SK-N-SH treated with all-trans-retinoic acid at 6 μM for 48 hours (cell line): ENCODE results near the gene ITGA5.

Source experiments
- ARNTL ChIP-seq: fragments of 450-650 bp; formaldehyde crosslinking; IDR thresholded peaks from 2 replicates; pipeline ENCODE4 v1.5.0; 2020; ENCODE audit warnings: low read depth, mild to moderate bottlenecking, moderate library complexity, borderline replicate concordance
- ISL1 ChIP-seq: fragments of 250-450 bp; sonication (Bioruptor Pico); IDR thresholded peaks from 2 replicates; pipeline ENCODE4 v2.1.2; 2022; ENCODE audit warnings: mild to moderate bottlenecking, moderate library complexity
- RARB ChIP-seq: fragments of 250-450 bp; sonication (Bioruptor Pico); IDR thresholded peaks from 2 replicates; pipeline ENCODE4 v1.8.0; 2021; ENCODE audit warnings: mild to moderate bottlenecking, moderate library complexity
- TCF4 ChIP-seq: fragments of 250-450 bp; sonication (Bioruptor Pico); IDR thresholded peaks from 2 replicates; pipeline ENCODE4 v1.8.0; 2021; ENCODE audit warnings: mild to moderate bottlenecking, moderate library complexity, borderline replicate concordance
- ZFP3 ChIP-seq: fragments of 250-450 bp; sonication (Bioruptor Pico); IDR thresholded peaks from 2 replicates; pipeline ENCODE4 v1.5.0; 2020; ENCODE audit warnings: mild to moderate bottlenecking, moderate library complexity
- ZNF8 ChIP-seq: fragments of 450-650 bp; formaldehyde crosslinking; IDR thresholded peaks from 2 replicates; pipeline ENCODE4 v1.5.0; 2020; ENCODE audit warnings: mild to moderate bottlenecking, moderate library complexity
- TF ChIP-seq, protein P1 (sequence below): fragments of 250-450 bp; sonication (Bioruptor Pico); IDR thresholded peaks from 2 replicates; pipeline ENCODE4 v1.8.0; 2021; ENCODE audit warnings: low read depth, mild to moderate bottlenecking, moderate library complexity, borderline replicate concordance

DNA sequence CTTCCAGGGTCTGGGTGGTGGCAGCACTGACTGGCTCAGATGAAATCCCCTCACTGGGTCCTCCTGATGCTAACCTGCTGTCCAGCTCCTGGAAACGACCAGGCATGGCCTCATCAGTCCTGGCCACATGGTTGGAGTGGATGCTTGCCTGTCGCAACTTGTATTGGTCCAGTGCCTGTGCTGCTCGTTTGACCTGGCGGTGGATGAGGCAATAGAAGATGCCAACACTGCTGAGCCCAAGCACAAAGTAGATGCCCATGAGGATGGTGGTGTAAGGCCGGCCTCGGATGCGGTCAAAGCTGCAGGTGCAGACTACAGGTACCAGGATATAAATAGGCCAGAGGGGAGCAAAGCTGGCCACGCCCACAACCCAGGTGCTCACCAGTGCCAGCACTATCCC is 56.0 kb downstream of the ITGA5 start:
- no peak for TF ChIP-seq ZNF8 (CRISPR knock-in tag)
- no peak for TF ChIP-seq ZFP3 (CRISPR knock-in tag)
- TF ChIP-seq ISL1 (CRISPR knock-in tag), result no peak
- TF ChIP-seq TCF4 (CRISPR knock-in tag), result no peak
- TF ChIP-seq RARB (CRISPR knock-in tag), result no peak
- no peak for TF ChIP-seq ARNTL
- TF ChIP-seq, protein P1, sequence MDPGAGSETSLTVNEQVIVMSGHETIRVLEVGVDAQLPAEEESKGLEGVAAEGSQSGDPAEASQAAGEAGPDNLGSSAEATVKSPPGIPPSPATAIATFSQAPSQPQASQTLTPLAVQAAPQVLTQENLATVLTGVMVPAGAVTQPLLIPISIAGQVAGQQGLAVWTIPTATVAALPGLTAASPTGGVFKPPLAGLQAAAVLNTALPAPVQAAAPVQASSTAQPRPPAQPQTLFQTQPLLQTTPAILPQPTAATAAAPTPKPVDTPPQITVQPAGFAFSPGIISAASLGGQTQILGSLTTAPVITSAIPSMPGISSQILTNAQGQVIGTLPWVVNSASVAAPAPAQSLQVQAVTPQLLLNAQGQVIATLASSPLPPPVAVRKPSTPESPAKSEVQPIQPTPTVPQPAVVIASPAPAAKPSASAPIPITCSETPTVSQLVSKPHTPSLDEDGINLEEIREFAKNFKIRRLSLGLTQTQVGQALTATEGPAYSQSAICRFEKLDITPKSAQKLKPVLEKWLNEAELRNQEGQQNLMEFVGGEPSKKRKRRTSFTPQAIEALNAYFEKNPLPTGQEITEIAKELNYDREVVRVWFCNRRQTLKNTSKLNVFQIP, result no peak
